Measurements from ENCODE around the gene GMCL2. TPM values are rescaled to one million over a fixed set of nuclear protein-coding genes. Genes with fewer than 3 reads are reported as not detected.

GMCL2 gene
- total RNA-seq, 1 donor, result not detected

- no peak for DNase-seq (ENCODE audit: low read depth)
- TF ChIP-seq CTCF (IDR thresholded peaks at IDR 0.05; ENCODE audit: insufficient read depth, low read depth, low read length), result no peak
Observed at GRCh38 chr5:178194026-178194425, 6.9 kb upstream of the GMCL2 start.

GRCh38 chr5:178193251-178193809, 6.2 kb upstream of the GMCL2 start:
- DNase-seq (ENCODE audit: low read depth), result no peak
- TF ChIP-seq CTCF (IDR thresholded peaks at IDR 0.05; ENCODE audit: insufficient read depth, low read depth, low read length), result no peak
- H3K4me3 ChIP-seq (ENCODE audit: low read depth, low read length), result no peak overlapping the region

More at GRCh38 chr5:178194026-178194425, 6.9 kb upstream of the GMCL2 start:
- H3K4me3 ChIP-seq (ENCODE audit: low read depth, low read length), result no peak overlapping the region

GRCh38 chr5:178192787-178193186, 5.6 kb upstream of the GMCL2 start:
- no peak overlapping the region for H3K4me3 ChIP-seq (ENCODE audit: low read depth, low read length)
- no peak for TF ChIP-seq CTCF (IDR thresholded peaks at IDR 0.05; ENCODE audit: insufficient read depth, low read depth, low read length)
- DNase-seq (ENCODE audit: low read depth), result no peak

- TF ChIP-seq CTCF (IDR thresholded peaks at IDR 0.05; ENCODE audit: insufficient read depth, low read depth, low read length), result no peak
- DNase-seq (ENCODE audit: low read depth), result no peak
- no peak overlapping the region for H3K4me3 ChIP-seq (ENCODE audit: low read depth, low read length)
Observed at GRCh38 chr5:178192244-178192643, 5.1 kb upstream of the GMCL2 start.

GRCh38 chr5:178191661-178192060, 4.5 kb upstream of the GMCL2 start:
- no peak for TF ChIP-seq CTCF (IDR thresholded peaks at IDR 0.05; ENCODE audit: insufficient read depth, low read depth, low read length)
- H3K4me3 ChIP-seq (ENCODE audit: low read depth, low read length), result no peak overlapping the region
- DNase-seq (ENCODE audit: low read depth), result no peak

- no peak for TF ChIP-seq CTCF (IDR thresholded peaks at IDR 0.05; ENCODE audit: insufficient read depth, low read depth, low read length)
- no peak overlapping the region for H3K4me3 ChIP-seq (ENCODE audit: low read depth, low read length)
- no peak for DNase-seq (ENCODE audit: low read depth)
Observed at GRCh38 chr5:178189433-178189832, 2.3 kb upstream of the GMCL2 start.

- no peak for TF ChIP-seq CTCF (IDR thresholded peaks at IDR 0.05; ENCODE audit: insufficient read depth, low read depth, low read length)
- no peak for DNase-seq (ENCODE audit: low read depth)
Observed at GRCh38 chr5:178186427-178186826, 744 bp downstream of the GMCL2 start.

More at GRCh38 chr5:178186427-178186826, 744 bp downstream of the GMCL2 start:
- H3K4me3 ChIP-seq (ENCODE audit: low read depth, low read length), result no peak overlapping the region
